K562 (cell line): ENCODE results near the gene FLOT2. TPM values are rescaled to one million over a fixed set of nuclear protein-coding genes. Genes with fewer than 3 reads are reported as not detected.

Source experiments
- ATAC-seq: fragments of 200-7000 bp; cut with Tn5 transposase; 3 replicates; pipeline ENCODE4 v1.9.1; 2020; ENCODE audit warnings: moderate library complexity
- BruUV-seq: library from RNA; stranded (reverse); fragments of 400-500 nt; replicated peaks from 2 replicates; lab custom pipeline; 2021; lab: Mats Ljungman, UMichigan
- CTCF ChIA-PET: fragments of 300-600 bp; formaldehyde crosslinking; extraction: SDS; loops from one replicate; lab custom pipeline; 2021; ENCODE audit warnings: low intra/inter-chr PET ratio; lab: Yijun Ruan, JAX
- POLR2A ChIA-PET: fragments of 300-600, 350-650 bp; sonication (Branson Sonifier 250); formaldehyde crosslinking; extraction: SDS; loops from one replicate; lab custom pipeline; 2021; ENCODE audit warnings: antibody characterized with exemption, inconsistent platforms; lab: Yijun Ruan, JAX
- DNase-seq, 4 experiments: peaks; one replicate each; pipeline versions ENCODE4 v3.0.0 to v3.0.0-alpha.2; 2011 to 2018; ENCODE audit warnings: low spot score in 3 of 4, mixed read lengths in 3 of 4; ENCODE audit errors: extremely low read depth in 1 of 4
- FAIRE-seq: peaks from 2 replicates; lab custom pipeline; 2011; peaks lifted over from hg19 to GRCh38; lab: Jason Lieb, UNC
- H2AFZ ChIP-seq: 2 replicates; pipeline ENCODE4 v1.6.0; 2011; ENCODE audit warnings: low read depth, low read length, control low read depth, inconsistent platforms
- H3K27ac ChIP-seq: fragments of 200-600 bp; 3 replicates; pipeline ENCODE4 v1.8.0; 2011; ENCODE audit warnings: low read depth, mild to moderate bottlenecking, control low read depth, inconsistent platforms, low read length, moderate library complexity, mixed read lengths; ENCODE audit errors: extremely low read depth
- H3K27me3 ChIP-seq, 2 experiments: fragments of 300-600 bp in 1 of 2; 2 replicates in 1 of 2; 3 replicates in 1 of 2; pipeline versions ENCODE4 v1.6.0 to v1.8.0; 2011; ENCODE audit warnings: inconsistent platforms in 2 of 2, low read length in 2 of 2, mild to moderate bottlenecking in 1 of 2, mixed read lengths in 1 of 2, moderate library complexity in 1 of 2; ENCODE audit not compliant: control insufficient read depth in 2 of 2, insufficient read depth in 2 of 2
- H3K36me3 ChIP-seq: fragments of 300-600 bp; 3 replicates; pipeline ENCODE4 v1.8.0; 2011; ENCODE audit warnings: mild to moderate bottlenecking, low read length, inconsistent platforms; ENCODE audit not compliant: control insufficient read depth, insufficient read depth
- H3K4me1 ChIP-seq, 2 experiments: fragments of 200-600 bp in 1 of 2; replicated peaks in 1 of 2; 2 replicates in 1 of 2; 3 replicates in 1 of 2; pipeline versions ENCODE4 v1.5.1 to v1.8.0; 2011; ENCODE audit warnings: inconsistent platforms in 2 of 2, low read length in 2 of 2, mild to moderate bottlenecking in 1 of 2, mixed read lengths in 1 of 2, moderate library complexity in 1 of 2; ENCODE audit not compliant: control insufficient read depth in 2 of 2, insufficient read depth in 2 of 2
- H3K4me2 ChIP-seq: 2 replicates; pipeline ENCODE4 v1.6.1; 2011; ENCODE audit warnings: low read length, control low read depth, inconsistent platforms, mixed read lengths; ENCODE audit not compliant: insufficient read depth
- H3K4me3 ChIP-seq: fragments of 200-600 bp; sonication (generic), shearing (Covaris generic); 2 replicates; pipeline ENCODE4 v1.5.1; 2016; ENCODE audit warnings: control low read depth, inconsistent platforms
- H3K79me2 ChIP-seq: fragments of 200-600 bp; 3 replicates; pipeline ENCODE4 v1.8.0; 2011; ENCODE audit warnings: low read length, inconsistent platforms; ENCODE audit not compliant: control insufficient read depth, insufficient read depth
- H3K9ac ChIP-seq, 2 experiments: 2 replicates each; pipeline versions ENCODE4 v1.6.0 to v1.6.1; 2011; ENCODE audit warnings: low read depth in 2 of 2, low read length in 2 of 2, control low read depth in 1 of 2, inconsistent platforms in 1 of 2, mild to moderate bottlenecking in 1 of 2, mixed read lengths in 1 of 2; ENCODE audit not compliant: insufficient read depth in 1 of 2
- H3K9me1 ChIP-seq: one replicate; pipeline ENCODE4 v1.6.0; 2011; ENCODE audit warnings: inconsistent platforms, mild to moderate bottlenecking, low read length, moderate library complexity; ENCODE audit not compliant: control insufficient read depth, insufficient read depth
- H3K9me3 ChIP-seq: replicated peaks from 2 replicates; pipeline ENCODE4 v1.5.1; 2011; ENCODE audit warnings: low read depth, low read length, inconsistent platforms; ENCODE audit not compliant: control insufficient read depth, insufficient read depth
- H4K20me1 ChIP-seq: replicated peaks from 2 replicates; pipeline ENCODE4 v1.6.1; 2011; ENCODE audit warnings: low read length, inconsistent platforms, mixed read lengths; ENCODE audit not compliant: control insufficient read depth, insufficient read depth
- CBFA2T3 ChIP-seq: fragments of 450-650 bp; IDR thresholded peaks from 2 replicates; pipeline ENCODE4 v1.6.1; 2017
- HDAC2 ChIP-seq: fragments of 450-650 bp; IDR thresholded peaks from 2 replicates; pipeline ENCODE4 v1.6.1; 2016; ENCODE audit warnings: mild to moderate bottlenecking
- WGBS: fragments of 100-300 bp; shearing (Covaris generic); methylation state at CpG from one replicate; pipeline ENCODE4 v1.1.6; 2016; ENCODE audit warnings: low coverage, mixed read lengths; ENCODE audit not compliant: insufficient coverage; ENCODE audit errors: missing lambda C conversion rate; 5-methylcytosine and 5-hydroxymethylcytosine counted together
- in situ Hi-C: fragments of 300-500 bp; cut with MboI; formaldehyde crosslinking; loops from 4 replicates; pipeline ENCODE4 v1.15.0; 2018; ENCODE audit warnings: inconsistent platforms, mixed read lengths
- intact Hi-C: fragments of 100-400 bp; cut with micrococcal nuclease; formaldehyde crosslinking; loops from 2 replicates; pipeline ENCODE4 v1.14.2; 2022
- polyA plus RNA-seq, 8 experiments: library from polyadenylated mRNA; depleted of rRNA in 4 of 8; stranded (reverse) in 5 of 8; unstranded in 3 of 8; fragments of >200 nt; fragmentation: Nextera tagmentation in 2 of 8; fragmentation: Illumina TruSeq in 1 of 8; extraction: Ambion mirVana in 2 of 8; extraction: Trizol in 1 of 8; gene quantifications; 2 replicates each; pipeline versions ENCODE4 v1.2.1 to v1.2.3, GENCODE V29; 2011 to 2014; ENCODE audit warnings: inconsistent platforms in 1 of 8, missing spikeins in 1 of 8
- total RNA-seq, 7 experiments: library from RNA; depleted of rRNA in 6 of 7; stranded (reverse); fragments of >200 nt in 6 of 7; fragmentation: Illumina TruSeq in 2 of 7; extraction: Trizol in 2 of 7; gene quantifications; 2 replicates each; pipeline versions ENCODE4 v1.2.1 to v1.2.3, GENCODE V29; 2011 to 2021; ENCODE audit warnings: low replicate concordance in 1 of 7
- TF ChIP-seq, protein P1 (sequence below), 2 experiments: fragments of 450-650 bp; IDR thresholded peaks; 2 replicates each; pipeline ENCODE4 v1.6.1; 2016; ENCODE audit warnings: mild to moderate bottlenecking in 2 of 2, borderline replicate concordance in 1 of 2, low read depth in 1 of 2, moderate library complexity in 1 of 2
- TF ChIP-seq, protein P2 (sequence below), 2 experiments: fragments of 450-650 bp; formaldehyde crosslinking in 1 of 2; IDR thresholded peaks; 2 replicates each; pipeline versions ENCODE4 v1.4.0 to v1.6.1; 2014 to 2020; ENCODE audit warnings: mild to moderate bottlenecking in 2 of 2, borderline replicate concordance in 1 of 2, low read depth in 1 of 2

The FLOT2 gene
- total and polyA plus RNA-seq, 9 of the 15 experiments (the other 6 are each of a cell fraction or from before 2014, with no cell fraction given): 17.5 to 138 (median 41.7) TPM

DNA sequence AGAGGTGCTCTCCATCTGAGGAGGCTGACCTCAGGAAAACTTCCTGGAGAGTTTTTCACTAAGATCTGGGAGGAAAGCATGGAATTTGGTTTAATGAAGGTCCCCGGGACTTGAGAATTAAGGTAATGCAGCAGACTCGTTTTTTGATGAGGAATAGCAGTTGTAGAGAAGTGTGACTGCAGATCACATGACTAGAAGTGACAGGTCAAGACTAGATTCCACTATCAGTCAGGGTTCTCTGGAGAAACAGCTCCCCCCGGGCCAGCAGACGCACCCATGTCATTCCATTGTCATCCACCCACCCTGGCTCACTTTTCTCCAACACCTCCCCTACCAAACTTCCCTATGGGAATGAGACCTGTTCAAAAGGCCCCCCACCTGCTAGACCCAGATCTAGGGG is 7.3 kb upstream of the FLOT2 start:
- in situ Hi-C loops (no loop called here), intact Hi-C loops (loop anchor here (5.0 to 10.0 kb wide), 4 partner anchors 42 to 310 kb away; partner anchors contain the start of genes PHF12 and SPAG5)
- POLR2A ChIA-PET: interaction anchor here (0.6 to 1.6 kb wide), 6 partner anchors 11 to 178 kb away, joined by 3 to 7 read pairs (median 4); partner anchors contain the start of gene NEK8
- H3K9ac ChIP-seq: peak overlapping the region; percentile 3 to 31; a peak in 1 of 4 replicates
- H3K9me1 ChIP-seq: no peaks in the 10 kb centered on the region
- no TSS peak for BruUV-seq
- peaks cover 32% of the 10 kb centered on the region for H3K79me2 ChIP-seq
- H4K20me1 ChIP-seq: 0 out of 2 replicates have a peak, but pooled peaks cover 6% of the 10 kb centered on the region
- FAIRE-seq: peak; percentile 63
- CTCF ChIA-PET: interaction anchor here (0.7 to 1.2 kb wide), 3 partner anchors 12 to 20 kb away, joined by 3 to 4 read pairs (median 3); no protein-coding TSS in a partner anchor
- no peak overlapping the region for H3K4me3 ChIP-seq
- WGBS: 5% methylated on average over 4 of the region's 4 CpGs
- H3K27ac ChIP-seq: peak overlapping the region; percentile 35
- H3K4me1 ChIP-seq: peaks cover 70 to 71% of the 10 kb centered on the region in 2 experiments
- H3K27me3 ChIP-seq: no peaks in the 10 kb centered on the region
- no peak overlapping the region for H2AFZ ChIP-seq
- H3K4me2 ChIP-seq: peak overlapping the region; percentile 32; the same call in 1 of the 2 replicates
- no peak for ATAC-seq
- peaks cover 60% of the 10 kb centered on the region for H3K36me3 ChIP-seq
- no peaks in the 10 kb centered on the region for H3K9me3 ChIP-seq
- peak in 2 of 4 experiments; percentile 58 to 74 for DNase-seq
- TF ChIP-seq HDAC2: 0 out of 2 replicates have a peak, but pooled peaks have one; percentile 55
- TF ChIP-seq CBFA2T3: 0 out of 2 replicates have a peak, but pooled peaks have one; percentile 12
- TF ChIP-seq, protein P1, sequence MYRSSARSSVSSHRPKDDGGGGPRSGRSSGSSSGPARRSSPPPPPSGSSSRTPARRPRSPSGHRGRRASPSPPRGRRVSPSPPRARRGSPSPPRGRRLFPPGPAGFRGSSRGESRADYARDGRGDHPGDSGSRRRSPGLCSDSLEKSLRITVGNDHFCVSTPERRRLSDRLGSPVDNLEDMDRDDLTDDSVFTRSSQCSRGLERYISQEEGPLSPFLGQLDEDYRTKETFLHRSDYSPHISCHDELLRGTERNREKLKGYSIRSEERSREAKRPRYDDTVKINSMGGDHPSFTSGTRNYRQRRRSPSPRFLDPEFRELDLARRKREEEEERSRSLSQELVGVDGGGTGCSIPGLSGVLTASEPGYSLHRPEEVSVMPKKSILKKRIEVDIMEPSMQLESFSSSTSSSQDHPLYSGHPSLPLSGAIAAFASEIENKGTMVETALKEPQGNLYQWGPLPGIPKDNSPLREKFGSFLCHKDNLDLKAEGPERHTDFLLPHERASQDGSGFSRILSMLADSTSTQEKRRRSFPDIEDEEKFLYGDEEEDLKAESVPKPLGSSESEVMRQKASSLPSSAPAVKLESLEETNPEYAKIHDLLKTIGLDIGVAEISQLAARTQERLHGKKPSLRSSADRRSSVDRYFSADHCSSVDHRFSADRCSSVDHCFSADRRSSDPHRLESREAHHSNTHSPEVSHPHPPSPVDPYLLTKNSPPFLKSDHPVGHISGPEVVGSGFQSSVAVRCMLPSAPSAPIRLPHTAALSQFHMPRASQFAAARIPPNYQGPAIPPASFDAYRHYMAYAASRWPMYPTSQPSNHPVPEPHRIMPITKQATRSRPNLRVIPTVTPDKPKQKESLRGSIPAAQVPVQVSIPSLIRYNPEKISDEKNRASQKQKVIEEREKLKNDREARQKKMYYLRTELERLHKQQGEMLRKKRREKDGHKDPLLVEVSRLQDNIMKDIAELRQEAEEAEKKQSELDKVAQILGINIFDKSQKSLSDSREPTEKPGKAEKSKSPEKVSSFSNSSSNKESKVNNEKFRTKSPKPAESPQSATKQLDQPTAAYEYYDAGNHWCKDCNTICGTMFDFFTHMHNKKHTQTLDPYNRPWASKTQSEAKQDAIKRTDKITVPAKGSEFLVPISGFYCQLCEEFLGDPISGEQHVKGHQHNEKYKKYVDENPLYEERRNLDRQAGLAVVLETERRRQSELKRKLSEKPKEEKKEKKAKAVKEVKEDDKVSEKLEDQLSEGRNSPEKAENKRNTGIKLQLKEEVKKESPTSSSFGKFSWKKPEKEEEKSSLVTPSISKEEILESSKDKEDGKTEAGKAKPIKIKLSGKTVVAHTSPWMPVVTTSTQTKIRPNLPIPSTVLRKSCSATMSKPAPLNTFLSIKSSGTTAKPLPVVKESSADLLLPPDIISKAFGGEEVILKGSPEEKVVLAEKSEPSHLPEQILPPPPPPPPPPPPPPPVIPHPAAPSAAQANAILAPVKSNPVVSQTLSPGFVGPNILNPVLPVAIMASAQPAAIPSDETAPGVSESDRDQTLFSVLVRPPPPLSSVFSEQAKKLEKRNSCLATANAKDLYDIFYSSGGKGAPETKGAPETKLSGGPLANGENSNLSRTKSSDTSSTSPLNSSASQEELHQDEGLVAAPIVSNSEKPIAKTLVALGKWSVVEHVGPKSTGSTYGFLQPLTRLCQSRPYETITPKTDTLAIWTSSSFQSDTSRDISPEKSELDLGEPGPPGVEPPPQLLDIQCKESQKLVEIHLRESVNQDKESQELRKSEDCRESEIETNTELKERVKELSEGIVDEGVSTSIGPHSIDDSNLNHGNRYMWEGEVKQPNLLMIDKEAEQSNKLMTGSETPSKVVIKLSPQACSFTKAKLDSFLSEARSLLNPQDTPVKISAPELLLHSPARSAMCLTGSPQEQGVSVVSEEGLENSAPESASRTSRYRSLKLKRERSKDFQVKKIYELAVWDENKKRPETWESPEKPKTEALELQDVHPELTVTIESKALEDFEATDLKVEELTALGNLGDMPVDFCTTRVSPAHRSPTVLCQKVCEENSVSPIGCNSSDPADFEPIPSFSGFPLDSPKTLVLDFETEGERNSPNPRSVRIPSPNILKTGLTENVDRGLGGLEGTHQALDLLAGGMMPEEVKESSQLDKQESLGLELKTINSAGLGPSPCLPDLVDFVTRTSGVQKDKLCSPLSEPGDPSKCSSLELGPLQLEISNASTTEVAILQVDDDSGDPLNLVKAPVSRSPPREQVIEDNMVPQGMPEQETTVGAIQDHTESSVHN (IDR thresholded peaks at IDR 0.05; ENCODE audit: borderline replicate concordance in 1 of 2, low read depth in 1 of 2): no peak
- TF ChIP-seq, protein P2, sequence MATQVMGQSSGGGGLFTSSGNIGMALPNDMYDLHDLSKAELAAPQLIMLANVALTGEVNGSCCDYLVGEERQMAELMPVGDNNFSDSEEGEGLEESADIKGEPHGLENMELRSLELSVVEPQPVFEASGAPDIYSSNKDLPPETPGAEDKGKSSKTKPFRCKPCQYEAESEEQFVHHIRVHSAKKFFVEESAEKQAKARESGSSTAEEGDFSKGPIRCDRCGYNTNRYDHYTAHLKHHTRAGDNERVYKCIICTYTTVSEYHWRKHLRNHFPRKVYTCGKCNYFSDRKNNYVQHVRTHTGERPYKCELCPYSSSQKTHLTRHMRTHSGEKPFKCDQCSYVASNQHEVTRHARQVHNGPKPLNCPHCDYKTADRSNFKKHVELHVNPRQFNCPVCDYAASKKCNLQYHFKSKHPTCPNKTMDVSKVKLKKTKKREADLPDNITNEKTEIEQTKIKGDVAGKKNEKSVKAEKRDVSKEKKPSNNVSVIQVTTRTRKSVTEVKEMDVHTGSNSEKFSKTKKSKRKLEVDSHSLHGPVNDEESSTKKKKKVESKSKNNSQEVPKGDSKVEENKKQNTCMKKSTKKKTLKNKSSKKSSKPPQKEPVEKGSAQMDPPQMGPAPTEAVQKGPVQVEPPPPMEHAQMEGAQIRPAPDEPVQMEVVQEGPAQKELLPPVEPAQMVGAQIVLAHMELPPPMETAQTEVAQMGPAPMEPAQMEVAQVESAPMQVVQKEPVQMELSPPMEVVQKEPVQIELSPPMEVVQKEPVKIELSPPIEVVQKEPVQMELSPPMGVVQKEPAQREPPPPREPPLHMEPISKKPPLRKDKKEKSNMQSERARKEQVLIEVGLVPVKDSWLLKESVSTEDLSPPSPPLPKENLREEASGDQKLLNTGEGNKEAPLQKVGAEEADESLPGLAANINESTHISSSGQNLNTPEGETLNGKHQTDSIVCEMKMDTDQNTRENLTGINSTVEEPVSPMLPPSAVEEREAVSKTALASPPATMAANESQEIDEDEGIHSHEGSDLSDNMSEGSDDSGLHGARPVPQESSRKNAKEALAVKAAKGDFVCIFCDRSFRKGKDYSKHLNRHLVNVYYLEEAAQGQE (IDR thresholded peaks at IDR 0.05; ENCODE audit: borderline replicate concordance): peak; percentile 70
- TF ChIP-seq, protein P2 (CRISPR knock-in tag; IDR thresholded peaks at IDR 0.05; ENCODE audit: low read depth): no peak
